ENCODE results near the gene PLTP. TPM values are rescaled to one million over a fixed set of nuclear protein-coding genes. Genes with fewer than 3 reads are reported as not detected.

The PLTP gene
- total RNA-seq, 1 experiment from 2014 or later: 62.5 TPM

- Histone ChIP-seq H2BK5ac (ENCODE audit: insufficient read length, low read length) (no peak overlapping the region), H2AK5ac (ENCODE audit: insufficient read length, low read length) (no peak overlapping the region), H3K56ac (ENCODE audit: insufficient read length, low read depth, low read length) (no peak overlapping the region), H3K79me1 (ENCODE audit: insufficient read depth, low read depth, low read length, poor library complexity, severe bottlenecking) (no peaks in the 10 kb centered on the region), H4K8ac (replicated peaks; ENCODE audit: insufficient read length, low read depth, low read length) (no peak overlapping the region), H3K27ac (ENCODE audit: insufficient read length, low read depth, low read length) (no peak overlapping the region), H3K4me2 (ENCODE audit: insufficient read depth, insufficient read length, low read length) (no peak overlapping the region), H2BK20ac (ENCODE audit: low read depth, low read length, poor library complexity, severe bottlenecking) (no peak overlapping the region), H3T11ph (ENCODE audit: low read length) (no peak overlapping the region), H3K23me2 (ENCODE audit: insufficient read length, low read depth, low read length, poor library complexity, severe bottlenecking) (no peaks in the 10 kb centered on the region), H4K20me1 (ENCODE audit: control insufficient read depth, insufficient read depth, insufficient read length) (peaks cover 4% of the 10 kb centered on the region), H3K9ac (ENCODE audit: extremely low read depth, insufficient read length, low read length) (no peak overlapping the region), H3K14ac (ENCODE audit: insufficient read depth, low read length) (no peak overlapping the region), H2BK120ac (ENCODE audit: low read depth, low read length, poor library complexity, severe bottlenecking) (no peak overlapping the region), H3K4me1 (ENCODE audit: insufficient read depth, low read length) (no peaks in the 10 kb centered on the region), H2AFZ (ENCODE audit: low read length) (no peak overlapping the region), H3K4ac (ENCODE audit: low read depth, low read length) (no peak overlapping the region), H2BK12ac (ENCODE audit: insufficient read length, low read depth, low read length) (no peak overlapping the region), H2BK15ac (ENCODE audit: low read depth, low read length) (no peak overlapping the region), H3K79me2 (ENCODE audit: insufficient read depth, low read length) (no peaks in the 10 kb centered on the region), H3K18ac (ENCODE audit: insufficient read length, low read depth, low read length) (no peak overlapping the region), H3K9me3 (ENCODE audit: control insufficient read depth, low read depth, low read length) (no peaks in the 10 kb centered on the region), H4K91ac (ENCODE audit: insufficient read length, low read depth, low read length) (no peak overlapping the region), H3K23ac (ENCODE audit: insufficient read length, low read depth, low read length) (no peak overlapping the region), H3K27me3 (ENCODE audit: insufficient read depth, low read length) (no peaks in the 10 kb centered on the region), H4K5ac (ENCODE audit: insufficient read length, low read depth, low read length) (no peak overlapping the region)
- TF ChIP-seq CTCF (conservative IDR thresholded peaks at IDR 0.05): no peak
- no peak overlapping the region for H3K4me3 Mint-ChIP-seq
- no peaks in the 10 kb centered on the region; the same call in 1 of the 2 replicates for H3K27me3 Mint-ChIP-seq (ENCODE audit: low read depth)
- H3K27ac Mint-ChIP-seq: peak overlapping the region; percentile 18 to 76 (median 45); a peak in 4 of 7 replicates
- H3K4me1 Mint-ChIP-seq: peaks cover 0 to 4% of the 10 kb centered on the region in 2 experiments; a peak in 1 of 4 replicates
- DNase-seq: no peak
- WGBS (ENCODE audit: extremely low coverage, insufficient read length, low lambda C conversion rate): no CpG with 5 or more reads among the region's 10 CpGs
- H3K36me3 Mint-ChIP-seq (ENCODE audit: insufficient read depth in 1 of 3, low read depth in 3 of 3): peaks cover 30 to 72% (median 50%) of the 10 kb centered on the region in 3 experiments; a peak in 6 of 7 replicates
- H3K9me3 Mint-ChIP-seq: no peaks in the 10 kb centered on the region
Measured at GRCh38 chr20:45948742-45949541, 37.0 kb upstream of the PLTP start.
